ENCODE results near the gene CDH4. TPM values are rescaled to one million over a fixed set of nuclear protein-coding genes. Genes with fewer than 3 reads are reported as not detected.

CDH4 gene
- polyA plus RNA-seq, 1 donor = 1.7 TPM

- WGBS (ENCODE audit: insufficient coverage, low lambda C conversion rate) = no CpG with 5 or more reads among the region's 1 CpG
- H3K9me3 ChIP-seq (ENCODE audit: control insufficient read depth, low read depth, low read length) = no peaks in the 10 kb centered on the region
- no peak overlapping the region for H3K4me3 ChIP-seq (ENCODE audit: low read length)
- no peaks in the 10 kb centered on the region for H3K27me3 ChIP-seq (ENCODE audit: control insufficient read depth, insufficient read depth, low read length)
- H3K27ac ChIP-seq (ENCODE audit: low read length) = no peak overlapping the region
- H3K4me1 ChIP-seq (ENCODE audit: control insufficient read depth, insufficient read depth, low read length) = no peaks in the 10 kb centered on the region
- no peak for DNase-seq
- H3K36me3 ChIP-seq (ENCODE audit: control insufficient read depth, insufficient read depth, low read length) = no peaks in the 10 kb centered on the region
Measured at GRCh38 chr20:61865353-61865752, 613.3 kb downstream of the CDH4 start.

DNA sequence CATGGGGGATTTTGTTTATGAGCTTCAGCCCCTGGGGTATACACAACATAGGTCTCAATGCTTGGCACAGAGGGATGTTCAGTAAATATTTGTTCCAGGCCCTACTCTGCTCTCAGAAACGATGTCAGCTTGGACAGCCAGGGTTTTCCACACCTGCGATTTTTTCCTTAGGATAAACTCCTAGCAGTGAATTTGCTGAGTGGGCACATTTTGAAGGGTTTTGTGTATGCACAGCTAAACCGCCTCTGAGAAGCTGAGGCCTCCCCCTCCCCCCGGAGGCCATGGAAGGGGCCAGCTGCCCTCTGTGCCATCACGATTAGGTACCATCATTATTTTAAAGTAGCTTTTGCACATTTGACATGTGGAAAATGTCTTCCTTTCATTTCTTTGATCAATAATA, 614.1 kb downstream of the CDH4 start:
- Histone ChIP-seq H3K4me3 (ENCODE audit: low read length) (no peak overlapping the region), H3K27me3 (ENCODE audit: control insufficient read depth, insufficient read depth, low read length) (no peaks in the 10 kb centered on the region), H3K27ac (ENCODE audit: low read length) (no peak overlapping the region), H3K9me3 (ENCODE audit: control insufficient read depth, low read depth, low read length) (no peaks in the 10 kb centered on the region), H3K4me1 (ENCODE audit: control insufficient read depth, insufficient read depth, low read length) (no peaks in the 10 kb centered on the region), H3K36me3 (ENCODE audit: control insufficient read depth, insufficient read depth, low read length) (no peaks in the 10 kb centered on the region)
- no peak for DNase-seq
- no CpG with 5 or more reads among the region's 5 CpGs for WGBS (ENCODE audit: insufficient coverage, low lambda C conversion rate)

- Histone ChIP-seq H3K4me1 (ENCODE audit: control insufficient read depth, insufficient read depth, low read length) (no peaks in the 10 kb centered on the region), H3K27ac (ENCODE audit: low read length) (no peak overlapping the region), H3K36me3 (ENCODE audit: control insufficient read depth, insufficient read depth, low read length) (no peaks in the 10 kb centered on the region), H3K27me3 (ENCODE audit: control insufficient read depth, insufficient read depth, low read length) (no peaks in the 10 kb centered on the region), H3K9me3 (ENCODE audit: control insufficient read depth, low read depth, low read length) (peaks cover 4% of the 10 kb centered on the region), H3K4me3 (ENCODE audit: low read length) (no peak overlapping the region)
- WGBS (ENCODE audit: insufficient coverage, low lambda C conversion rate) = no CpG with 5 or more reads among the region's 13 CpGs
- no peak for DNase-seq
Measured at GRCh38 chr20:61868006-61868405, 615.9 kb downstream of the CDH4 start.

DNA sequence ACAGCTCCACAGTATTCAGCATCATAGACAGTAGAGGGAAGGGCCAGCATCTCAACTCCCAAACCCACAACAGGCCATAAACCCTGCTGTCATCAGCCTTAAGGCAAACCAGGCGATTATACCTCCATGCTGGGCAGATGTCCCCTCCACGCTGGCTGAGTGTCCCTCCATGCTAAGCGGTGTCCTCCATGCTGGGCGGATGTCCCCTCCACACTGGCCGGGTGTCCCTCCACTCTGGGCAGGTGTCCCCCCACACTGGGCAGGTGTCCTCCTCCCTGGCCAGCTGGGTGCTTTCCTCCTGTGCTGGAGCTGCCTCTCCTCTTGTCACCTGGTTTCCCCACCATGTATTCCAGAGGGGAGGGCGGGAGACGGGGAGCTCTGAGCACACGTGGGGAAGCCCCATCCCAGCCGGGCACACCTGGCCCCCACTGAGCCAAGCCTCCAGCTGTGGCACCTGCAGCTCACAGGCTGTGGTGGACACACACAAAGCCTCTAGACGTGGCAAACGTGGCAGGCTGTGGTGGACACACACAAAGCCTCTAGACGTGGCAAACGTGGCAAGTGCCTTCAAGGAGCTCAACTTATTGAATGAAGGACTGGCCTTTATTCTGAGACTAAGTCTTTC, 616.5 kb downstream of the CDH4 start:
- no peak overlapping the region for H3K27ac ChIP-seq (ENCODE audit: low read length)
- no peaks in the 10 kb centered on the region for H3K36me3 ChIP-seq (ENCODE audit: control insufficient read depth, insufficient read depth, low read length)
- H3K4me3 ChIP-seq (ENCODE audit: low read length) = no peak overlapping the region
- H3K27me3 ChIP-seq (ENCODE audit: control insufficient read depth, insufficient read depth, low read length) = no peaks in the 10 kb centered on the region
- peaks cover 4% of the 10 kb centered on the region for H3K9me3 ChIP-seq (ENCODE audit: control insufficient read depth, low read depth, low read length)
- no peak for DNase-seq
- no peaks in the 10 kb centered on the region for H3K4me1 ChIP-seq (ENCODE audit: control insufficient read depth, insufficient read depth, low read length)
- no CpG with 5 or more reads among the region's 13 CpGs for WGBS (ENCODE audit: insufficient coverage, low lambda C conversion rate)

DNA sequence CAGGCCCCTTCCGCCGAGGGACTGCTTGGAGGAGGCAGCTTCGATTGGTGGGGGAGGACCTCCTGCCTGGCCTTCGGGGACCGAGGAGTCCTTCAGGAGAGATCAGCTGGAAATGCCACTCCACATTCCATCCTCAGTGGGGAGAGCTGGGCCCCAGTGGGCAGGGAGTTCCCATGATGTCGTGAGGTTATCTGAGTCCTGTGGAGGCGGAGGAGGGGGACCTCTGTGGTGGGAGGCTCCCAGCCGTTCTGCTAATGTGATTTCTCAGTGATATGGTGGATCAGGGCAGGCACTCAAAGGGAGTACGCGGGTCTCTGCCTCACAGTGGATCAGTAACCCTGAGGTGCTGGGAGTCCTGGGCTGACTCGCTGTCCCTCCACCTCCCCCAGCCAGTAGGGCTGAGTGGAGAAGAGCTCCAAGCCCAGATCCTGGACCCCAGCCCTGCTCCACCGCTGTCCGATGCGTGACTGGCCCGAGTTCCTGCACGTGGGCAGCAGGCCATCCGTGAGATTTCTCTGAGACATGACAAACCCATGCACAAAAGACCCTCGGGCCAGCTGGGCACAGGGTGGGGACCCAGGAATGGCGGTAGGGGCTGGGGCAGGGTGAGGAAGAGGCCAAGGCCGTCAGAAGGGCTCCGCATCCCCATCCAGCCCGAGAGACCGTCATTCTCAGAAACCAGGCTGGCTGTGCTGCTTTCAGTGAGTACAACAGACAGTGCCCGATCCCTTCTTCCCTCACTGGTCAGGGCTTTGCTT, 617.9 kb downstream of the CDH4 start:
- no peak overlapping the region for H3K27ac ChIP-seq (ENCODE audit: low read length)
- no peak for DNase-seq
- no peaks in the 10 kb centered on the region for H3K4me1 ChIP-seq (ENCODE audit: control insufficient read depth, insufficient read depth, low read length)
- no CpG with 5 or more reads among the region's 24 CpGs for WGBS (ENCODE audit: insufficient coverage, low lambda C conversion rate)
- H3K4me3 ChIP-seq (ENCODE audit: low read length) = no peak overlapping the region
- H3K36me3 ChIP-seq (ENCODE audit: control insufficient read depth, insufficient read depth, low read length) = no peaks in the 10 kb centered on the region
- H3K27me3 ChIP-seq (ENCODE audit: control insufficient read depth, insufficient read depth, low read length) = no peaks in the 10 kb centered on the region
- peaks cover 4% of the 10 kb centered on the region for H3K9me3 ChIP-seq (ENCODE audit: control insufficient read depth, low read depth, low read length)

GRCh38 chr20:61871160-61871559, 619.1 kb downstream of the CDH4 start:
- no peaks in the 10 kb centered on the region for H3K4me1 ChIP-seq (ENCODE audit: control insufficient read depth, insufficient read depth, low read length)
- no peak for DNase-seq
- peaks cover 4% of the 10 kb centered on the region for H3K9me3 ChIP-seq (ENCODE audit: control insufficient read depth, low read depth, low read length)
- H3K36me3 ChIP-seq (ENCODE audit: control insufficient read depth, insufficient read depth, low read length) = no peaks in the 10 kb centered on the region
- H3K4me3 ChIP-seq (ENCODE audit: low read length) = no peak overlapping the region
- WGBS (ENCODE audit: insufficient coverage, low lambda C conversion rate) = 94% methylated on average over 2 of the region's 6 CpGs
- no peaks in the 10 kb centered on the region for H3K27me3 ChIP-seq (ENCODE audit: control insufficient read depth, insufficient read depth, low read length)
- H3K27ac ChIP-seq (ENCODE audit: low read length) = no peak overlapping the region

- DNase-seq = no peak
Measured at GRCh38 chr20:61871913-61872312, 619.9 kb downstream of the CDH4 start.

GRCh38 chr20:61872371-61872900, 620.4 kb downstream of the CDH4 start:
- DNase-seq = no peak
- Histone ChIP-seq H3K4me3 (ENCODE audit: low read length) (no peak overlapping the region), H3K36me3 (ENCODE audit: control insufficient read depth, insufficient read depth, low read length) (no peaks in the 10 kb centered on the region), H3K9me3 (ENCODE audit: control insufficient read depth, low read depth, low read length) (peaks cover 4% of the 10 kb centered on the region), H3K27ac (ENCODE audit: low read length) (no peak overlapping the region), H3K4me1 (ENCODE audit: control insufficient read depth, insufficient read depth, low read length) (no peaks in the 10 kb centered on the region), H3K27me3 (ENCODE audit: control insufficient read depth, insufficient read depth, low read length) (no peaks in the 10 kb centered on the region)
- no CpG with 5 or more reads among the region's 20 CpGs for WGBS (ENCODE audit: insufficient coverage, low lambda C conversion rate)

More at GRCh38 chr20:61871913-61872312, 619.9 kb downstream of the CDH4 start:
- no peak overlapping the region for H3K4me3 ChIP-seq (ENCODE audit: low read length)
- H3K9me3 ChIP-seq (ENCODE audit: control insufficient read depth, low read depth, low read length) = peaks cover 4% of the 10 kb centered on the region
- H3K4me1 ChIP-seq (ENCODE audit: control insufficient read depth, insufficient read depth, low read length) = no peaks in the 10 kb centered on the region
- no peak overlapping the region for H3K27ac ChIP-seq (ENCODE audit: low read length)
- no peaks in the 10 kb centered on the region for H3K27me3 ChIP-seq (ENCODE audit: control insufficient read depth, insufficient read depth, low read length)
- no peaks in the 10 kb centered on the region for H3K36me3 ChIP-seq (ENCODE audit: control insufficient read depth, insufficient read depth, low read length)
- no CpG with 5 or more reads among the region's 8 CpGs for WGBS (ENCODE audit: insufficient coverage, low lambda C conversion rate)

GRCh38 chr20:61873651-61874420, 621.8 kb downstream of the CDH4 start:
- no peak overlapping the region for H3K27ac ChIP-seq (ENCODE audit: low read length)
- WGBS (ENCODE audit: insufficient coverage, low lambda C conversion rate) = no CpG with 5 or more reads among the region's 38 CpGs
- H3K9me3 ChIP-seq (ENCODE audit: control insufficient read depth, low read depth, low read length) = peaks cover 4% of the 10 kb centered on the region

DNA sequence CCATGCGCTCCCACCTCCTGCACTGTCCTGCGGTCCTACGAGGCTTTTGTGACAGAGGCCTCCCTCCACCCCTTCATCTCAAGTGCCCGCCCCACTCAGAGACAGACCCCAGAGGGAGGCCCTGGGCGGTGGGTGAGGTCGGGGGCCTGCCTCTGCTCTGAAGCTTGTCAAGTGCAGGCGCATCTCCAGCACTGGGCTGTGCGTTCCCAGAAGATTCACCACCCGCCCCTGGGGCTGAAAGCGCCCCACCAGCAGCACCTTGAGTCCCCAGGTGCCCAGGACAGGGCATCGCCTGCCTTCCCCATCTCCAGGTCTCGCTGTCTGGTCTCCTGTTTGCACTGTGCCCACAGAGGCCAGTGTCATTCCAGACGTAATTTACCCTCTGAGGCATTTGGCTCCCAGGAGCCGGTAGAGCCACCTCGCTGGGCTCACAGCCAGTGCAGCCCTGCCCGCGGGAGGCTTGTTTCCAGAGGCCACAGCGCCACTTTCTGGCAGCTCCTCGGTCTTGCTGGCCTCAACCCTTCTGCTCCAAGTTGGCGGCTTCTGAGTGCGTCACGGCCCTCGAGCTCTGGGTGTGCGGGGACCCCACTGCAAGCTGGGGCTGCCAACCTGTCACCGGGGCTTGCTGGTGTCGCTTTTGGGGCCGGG, 622.5 kb downstream of the CDH4 start:
- no peak overlapping the region for H3K4me3 ChIP-seq (ENCODE audit: low read length)
- H3K9me3 ChIP-seq (ENCODE audit: control insufficient read depth, low read depth, low read length) = peaks cover 4% of the 10 kb centered on the region
- no peaks in the 10 kb centered on the region for H3K36me3 ChIP-seq (ENCODE audit: control insufficient read depth, insufficient read depth, low read length)
- H3K27ac ChIP-seq (ENCODE audit: low read length) = no peak overlapping the region
- no peak for DNase-seq
- WGBS (ENCODE audit: insufficient coverage, low lambda C conversion rate) = no CpG with 5 or more reads among the region's 27 CpGs
- H3K27me3 ChIP-seq (ENCODE audit: control insufficient read depth, insufficient read depth, low read length) = no peaks in the 10 kb centered on the region
- no peaks in the 10 kb centered on the region for H3K4me1 ChIP-seq (ENCODE audit: control insufficient read depth, insufficient read depth, low read length)

More at GRCh38 chr20:61873651-61874420, 621.8 kb downstream of the CDH4 start:
- no peak for DNase-seq
- no peaks in the 10 kb centered on the region for H3K27me3 ChIP-seq (ENCODE audit: control insufficient read depth, insufficient read depth, low read length)
- no peaks in the 10 kb centered on the region for H3K4me1 ChIP-seq (ENCODE audit: control insufficient read depth, insufficient read depth, low read length)
- no peak overlapping the region for H3K4me3 ChIP-seq (ENCODE audit: low read length)
- no peaks in the 10 kb centered on the region for H3K36me3 ChIP-seq (ENCODE audit: control insufficient read depth, insufficient read depth, low read length)
